Breast epithelium (tissue), 3 donors: ENCODE data around the gene NOL7.

Source experiments
- POLR2A ChIP-seq: fragments of 450-650 bp; IDR thresholded peaks from one replicate; pipeline ENCODE4 v1.6.1; 2016; ENCODE audit warnings: antibody characterized with exemption, mild to moderate bottlenecking, moderate library complexity
- POLR2AphosphoS5 ChIP-seq, 3 donors: sonication (generic); formaldehyde crosslinking; IDR thresholded peaks; one replicate each; pipeline ENCODE4 v1.6.1; 2017; ENCODE audit warnings: antibody characterized with exemption in 3 of 3
- TF ChIP-seq, protein P1 (sequence below), 3 donors: fragments of 450-650 bp; IDR thresholded peaks; one replicate each; pipeline ENCODE4 v1.5.1; 2016 to 2017; ENCODE audit warnings: antibody characterized with exemption in 3 of 3, mild to moderate bottlenecking in 3 of 3, moderate library complexity in 3 of 3

DNA sequence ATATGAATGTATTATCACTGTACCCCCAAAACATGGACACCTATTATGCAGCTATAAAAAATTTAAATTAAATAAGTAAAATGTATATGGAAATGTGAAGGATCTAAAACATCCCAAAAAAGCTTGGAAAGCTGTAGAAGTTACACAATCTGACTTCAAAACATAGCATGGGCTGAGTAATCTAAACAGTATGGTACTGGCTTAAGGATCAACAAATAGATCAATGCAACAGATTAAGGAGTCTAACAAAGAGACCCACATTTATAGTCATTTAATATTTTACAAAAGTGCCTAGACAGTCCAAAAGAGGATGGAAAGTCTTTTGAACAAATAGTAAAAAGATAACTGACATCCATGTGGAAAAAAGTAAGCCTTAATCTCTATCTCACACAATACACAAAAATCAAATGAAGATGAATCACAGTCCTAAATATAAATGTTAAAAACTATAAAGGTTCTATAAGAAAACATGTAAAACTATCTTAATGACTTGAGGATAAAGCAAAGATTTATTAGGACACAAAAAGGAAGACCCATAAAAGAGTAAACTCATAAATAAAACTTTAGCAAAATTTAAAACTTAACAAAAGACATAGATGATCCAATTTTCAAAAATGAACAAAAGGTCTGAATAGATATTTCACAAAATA, 49.7 kb downstream of the NOL7 start:
- TF ChIP-seq POLR2AphosphoS5 (IDR thresholded peaks at IDR 0.05) (no peak), POLR2A (no peak)
- TF ChIP-seq, protein P1, sequence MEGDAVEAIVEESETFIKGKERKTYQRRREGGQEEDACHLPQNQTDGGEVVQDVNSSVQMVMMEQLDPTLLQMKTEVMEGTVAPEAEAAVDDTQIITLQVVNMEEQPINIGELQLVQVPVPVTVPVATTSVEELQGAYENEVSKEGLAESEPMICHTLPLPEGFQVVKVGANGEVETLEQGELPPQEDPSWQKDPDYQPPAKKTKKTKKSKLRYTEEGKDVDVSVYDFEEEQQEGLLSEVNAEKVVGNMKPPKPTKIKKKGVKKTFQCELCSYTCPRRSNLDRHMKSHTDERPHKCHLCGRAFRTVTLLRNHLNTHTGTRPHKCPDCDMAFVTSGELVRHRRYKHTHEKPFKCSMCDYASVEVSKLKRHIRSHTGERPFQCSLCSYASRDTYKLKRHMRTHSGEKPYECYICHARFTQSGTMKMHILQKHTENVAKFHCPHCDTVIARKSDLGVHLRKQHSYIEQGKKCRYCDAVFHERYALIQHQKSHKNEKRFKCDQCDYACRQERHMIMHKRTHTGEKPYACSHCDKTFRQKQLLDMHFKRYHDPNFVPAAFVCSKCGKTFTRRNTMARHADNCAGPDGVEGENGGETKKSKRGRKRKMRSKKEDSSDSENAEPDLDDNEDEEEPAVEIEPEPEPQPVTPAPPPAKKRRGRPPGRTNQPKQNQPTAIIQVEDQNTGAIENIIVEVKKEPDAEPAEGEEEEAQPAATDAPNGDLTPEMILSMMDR (IDR thresholded peaks at IDR 0.05): no peak
